Upper lobe of left lung (tissue), 4 donors: Measurements from ENCODE around the gene PCSK9.

Experiments used
- CTCF ChIP-seq, 6 experiments: fragments of 450-650 bp in 4 of 6; fragments of 200-600 bp in 2 of 6; sonication (generic) in 2 of 6; IDR thresholded peaks; one replicate each; pipeline ENCODE4 v1.5.1; 2016 to 2019; ENCODE audit warnings: antibody characterized with exemption in 6 of 6
- POLR2A ChIP-seq, 4 donors: fragments of 450-650 bp; IDR thresholded peaks; one replicate each; pipeline ENCODE4 v1.5.1; 2016 to 2017; ENCODE audit warnings: antibody characterized with exemption in 4 of 4, mild to moderate bottlenecking in 2 of 4

- TF ChIP-seq CTCF (IDR thresholded peaks at IDR 0.05) (no peak), POLR2A (IDR thresholded peaks at IDR 0.05) (no peak)
Observed at GRCh38 chr1:55010194-55010886, 29.0 kb upstream of the PCSK9 start.
